PC-9 (cell line): ENCODE measurements around the gene LONP1. TPM values are rescaled to one million over a fixed set of nuclear protein-coding genes. Genes with fewer than 3 reads are reported as not detected.

Source experiments
- BruUV-seq: library from RNA; stranded (reverse); fragments of 400-500 nt; replicated peaks from 2 replicates; lab custom pipeline; 2021; lab: Mats Ljungman, UMichigan
- CTCF ChIA-PET: fragments of 300-600 bp; sonication (Branson Sonifier 250); formaldehyde crosslinking; loops from one replicate; lab custom pipeline; 2022; ENCODE audit warnings: antibody characterized with exemption; lab: Charles Lee
- POLR2A ChIA-PET: fragments of 300-600 bp; sonication (Branson Sonifier 250); formaldehyde crosslinking; loops from one replicate; lab custom pipeline; 2022; ENCODE audit warnings: antibody characterized with exemption; ENCODE audit not compliant: unreplicated experiment; lab: Charles Lee
- DNase-seq, 2 experiments: peaks; one replicate each; pipeline versions ENCODE4 v3.0.0 to v3.0.0-alpha.2; 2015 to 2022; ENCODE audit warnings: mixed read lengths in 1 of 2
- H2AFZ ChIP-seq: fragments of 200-600 bp; sonication (generic); 2 replicates; pipeline ENCODE4 v1.8.1; 2017; ENCODE audit warnings: antibody characterized with exemption
- H3F3A ChIP-seq: fragments of 200-600 bp; sonication (generic); 2 replicates; pipeline ENCODE4 v1.8.1; 2017; ENCODE audit warnings: antibody characterized with exemption, mild to moderate bottlenecking, low read depth; ENCODE audit not compliant: insufficient read depth
- H3K27ac ChIP-seq: fragments of 200-600 bp; sonication (generic); 2 replicates; pipeline ENCODE4 v1.6.1; 2016; ENCODE audit warnings: mixed run types
- H3K27me3 ChIP-seq: fragments of 200-600 bp; sonication (generic); 2 replicates; pipeline ENCODE4 v1.6.1; 2016; ENCODE audit warnings: low read depth, mixed run types; ENCODE audit not compliant: insufficient read depth
- H3K36me3 ChIP-seq: fragments of 200-600 bp; sonication (generic); 2 replicates; pipeline ENCODE4 v1.6.1; 2016; ENCODE audit warnings: low read depth, mixed run types
- H3K4me1 ChIP-seq: fragments of 200-600 bp; sonication (generic); replicated peaks from 2 replicates; pipeline ENCODE4 v1.6.1; 2016; ENCODE audit warnings: mixed run types; ENCODE audit not compliant: insufficient read depth
- H3K4me2 ChIP-seq: fragments of 200-600 bp; sonication (generic); 2 replicates; pipeline ENCODE4 v1.6.1; 2017; ENCODE audit warnings: mixed run types
- H3K4me3 ChIP-seq: fragments of 200-600 bp; sonication (generic); 2 replicates; pipeline ENCODE4 v1.6.1; 2016; ENCODE audit warnings: mixed run types
- H3K79me2 ChIP-seq: fragments of 200-600 bp; sonication (generic); 2 replicates; pipeline ENCODE4 v1.6.1; 2017; ENCODE audit warnings: low read depth, mixed run types
- H3K9me2 ChIP-seq: fragments of 200-600 bp; sonication (generic); 2 replicates; pipeline ENCODE4 v1.8.1; 2017; ENCODE audit warnings: mild to moderate bottlenecking; ENCODE audit not compliant: insufficient read depth
- H3K9me3 ChIP-seq: fragments of 200-600 bp; sonication (generic); 2 replicates; pipeline ENCODE4 v1.8.1; 2016; ENCODE audit warnings: low read depth; ENCODE audit not compliant: insufficient read depth
- H4K20me1 ChIP-seq: fragments of 200-600 bp; sonication (generic); 2 replicates; pipeline ENCODE4 v1.8.1; 2017; ENCODE audit not compliant: insufficient read depth
- CTCF ChIP-seq: fragments of 200-600 bp; sonication (generic); conservative IDR thresholded peaks from 2 replicates; pipeline ENCODE4 v1.6.1; 2017; ENCODE audit warnings: mixed run types, antibody characterized with exemption, mild to moderate bottlenecking, moderate library complexity
- EZH2 ChIP-seq: fragments of 200-600 bp; sonication (generic); IDR thresholded peaks from 2 replicates; pipeline ENCODE4 v1.8.0; 2017; ENCODE audit warnings: antibody characterized with exemption, low read depth
- intact Hi-C: fragments of 100-400 bp; cut with micrococcal nuclease; formaldehyde crosslinking; loops from one replicate; pipeline ENCODE4 v1.10.0; 2022; ENCODE audit not compliant: unreplicated experiment
- total RNA-seq: library from RNA; stranded (reverse); gene quantifications from 2 replicates; pipeline ENCODE4 v1.2.3, GENCODE V29; 2021

The LONP1 gene
- total RNA-seq, 1 experiment from 2014 or later, result 78.2 TPM

GRCh38 chr19:5678071-5678718, 41.8 kb downstream of the LONP1 start:
- DNase-seq, result no peak
- Histone ChIP-seq H3K79me2 (peaks cover 9% of the 10 kb centered on the region), H2AFZ (no peak overlapping the region), H3K27me3 (no peaks in the 10 kb centered on the region), H3K4me2 (no peak overlapping the region), H3K9me3 (no peaks in the 10 kb centered on the region), H4K20me1 (no peaks in the 10 kb centered on the region), H3K4me1 (no peaks in the 10 kb centered on the region), H3K4me3 (no peak overlapping the region), H3K27ac (no peak overlapping the region), H3K9me2 (no peaks in the 10 kb centered on the region), H3F3A (no peaks in the 10 kb centered on the region), H3K36me3 (no peaks in the 10 kb centered on the region)
- TF ChIP-seq EZH2 (no peak), CTCF (no peak)
- ChIA-PET POLR2A (no interaction called here), CTCF (no interaction called here)
- intact Hi-C loops, result no loop called here
- no TSS peak for BruUV-seq

DNA sequence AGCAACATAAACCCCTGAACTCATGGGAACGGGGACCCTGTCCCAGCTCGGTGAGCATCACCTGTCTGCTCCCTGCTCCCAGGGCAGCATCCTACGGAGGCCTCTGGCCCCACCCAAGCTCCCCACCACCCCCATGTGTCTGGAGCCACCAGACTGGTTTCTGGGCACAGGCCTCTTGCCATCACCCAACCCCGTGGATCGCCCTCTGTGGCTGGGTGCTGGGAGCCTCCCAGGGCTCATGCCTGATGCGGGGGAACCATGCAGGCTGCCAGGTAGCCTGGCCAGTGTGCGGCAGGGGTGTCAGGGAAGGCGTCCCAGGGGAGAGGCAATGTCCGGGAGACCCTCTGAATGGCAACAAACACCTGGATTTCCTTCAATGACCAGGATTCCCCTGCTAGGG, 42.4 kb downstream of the LONP1 start:
- Histone ChIP-seq H3F3A (no peaks in the 10 kb centered on the region), H3K4me3 (no peak overlapping the region), H4K20me1 (no peaks in the 10 kb centered on the region), H3K27me3 (no peaks in the 10 kb centered on the region), H2AFZ (no peak overlapping the region), H3K36me3 (no peaks in the 10 kb centered on the region), H3K4me2 (no peak overlapping the region), H3K9me2 (no peaks in the 10 kb centered on the region), H3K79me2 (peaks cover 9% of the 10 kb centered on the region), H3K9me3 (no peaks in the 10 kb centered on the region), H3K27ac (no peak overlapping the region), H3K4me1 (no peaks in the 10 kb centered on the region)
- ChIA-PET CTCF (no interaction called here), POLR2A (no interaction called here)
- no TSS peak for BruUV-seq
- TF ChIP-seq EZH2, result no peak
- no peak for TF ChIP-seq CTCF
- DNase-seq, result no peak
- intact Hi-C loops, result no loop called here

- BruUV-seq, result no TSS peak
- Histone ChIP-seq H3K4me1 (no peaks in the 10 kb centered on the region), H3K4me3 (no peak overlapping the region), H3F3A (no peaks in the 10 kb centered on the region), H3K9me2 (no peaks in the 10 kb centered on the region), H3K79me2 (peaks cover 9% of the 10 kb centered on the region), H4K20me1 (no peaks in the 10 kb centered on the region), H3K9me3 (no peaks in the 10 kb centered on the region), H3K4me2 (no peak overlapping the region), H3K27ac (no peak overlapping the region), H2AFZ (no peak overlapping the region), H3K36me3 (no peaks in the 10 kb centered on the region), H3K27me3 (no peaks in the 10 kb centered on the region)
- intact Hi-C loops, result no loop called here
- POLR2A ChIA-PET, result no interaction called here
- TF ChIP-seq CTCF (no peak), EZH2 (no peak)
- CTCF ChIA-PET, result no interaction called here
- no peak for DNase-seq
Observed at GRCh38 chr19:5677136-5677535, 42.8 kb downstream of the LONP1 start.
